NCI-H1436 (cell line): Measurements from ENCODE around the gene GPX3.

Source experiments
- DNase-seq: peaks from one replicate; lab custom pipeline; 2025; lab: John Stamatoyannopoulos, UW

Gene GPX3

GRCh38 chr5:151034422-151035379 is 14.3 kb downstream of the GPX3 start:
- no peak for DNase-seq

GRCh38 chr5:151036556-151036955 is 16.2 kb downstream of the GPX3 start:
- no peak for DNase-seq

- no peak for DNase-seq
Measured at GRCh38 chr5:151037561-151038411, 17.4 kb downstream of the GPX3 start.

GRCh38 chr5:151038412-151038745 is 18.0 kb downstream of the GPX3 start:
- DNase-seq, result no peak

GRCh38 chr5:151038801-151039238 is 18.4 kb downstream of the GPX3 start:
- DNase-seq, result no peak

DNA sequence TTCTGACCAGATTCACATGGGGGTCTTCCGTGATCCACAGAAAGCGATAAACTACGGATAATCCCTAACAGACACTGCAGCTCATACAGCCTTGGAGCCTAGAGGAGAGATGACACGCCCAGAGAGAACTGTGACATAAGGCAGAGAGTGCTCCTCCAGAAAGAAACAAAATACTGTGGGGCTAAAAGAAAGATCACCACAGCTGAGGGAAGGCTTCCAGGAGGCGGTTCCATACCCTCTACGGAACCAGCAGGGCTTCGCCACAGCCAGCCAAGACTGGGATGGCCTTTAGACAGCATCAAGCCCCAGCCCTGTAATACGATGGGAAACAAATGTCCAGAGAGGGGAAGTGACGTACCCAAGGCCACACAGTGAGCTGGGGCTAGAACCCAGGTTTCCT is 19.3 kb downstream of the GPX3 start:
- no peak for DNase-seq

DNA sequence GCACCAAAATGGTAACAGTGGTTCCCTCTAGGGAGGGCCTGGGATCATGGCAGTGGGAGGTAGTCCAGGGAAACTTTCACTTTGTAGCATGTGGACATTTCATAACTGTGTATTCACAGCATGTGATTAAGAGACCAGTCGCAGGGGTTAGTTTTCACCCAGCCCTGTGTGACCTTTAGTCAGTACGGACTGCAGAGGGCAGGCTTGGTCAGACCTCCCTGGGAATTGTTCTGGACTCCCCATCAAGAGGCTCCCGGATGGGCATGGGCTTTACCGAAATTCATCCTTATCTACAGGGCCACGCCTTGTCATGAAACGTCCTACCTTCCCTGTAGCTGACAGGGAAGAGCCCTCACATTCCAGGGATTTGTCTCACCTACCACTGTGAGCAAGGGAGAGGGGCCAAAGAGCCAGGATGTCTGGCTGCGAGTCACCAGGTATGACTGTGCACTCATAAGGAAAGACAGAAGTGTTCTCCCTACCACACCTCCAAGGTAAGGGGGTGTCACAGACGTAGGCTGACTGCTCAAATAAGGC is 19.9 kb downstream of the GPX3 start:
- DNase-seq, result no peak

DNA sequence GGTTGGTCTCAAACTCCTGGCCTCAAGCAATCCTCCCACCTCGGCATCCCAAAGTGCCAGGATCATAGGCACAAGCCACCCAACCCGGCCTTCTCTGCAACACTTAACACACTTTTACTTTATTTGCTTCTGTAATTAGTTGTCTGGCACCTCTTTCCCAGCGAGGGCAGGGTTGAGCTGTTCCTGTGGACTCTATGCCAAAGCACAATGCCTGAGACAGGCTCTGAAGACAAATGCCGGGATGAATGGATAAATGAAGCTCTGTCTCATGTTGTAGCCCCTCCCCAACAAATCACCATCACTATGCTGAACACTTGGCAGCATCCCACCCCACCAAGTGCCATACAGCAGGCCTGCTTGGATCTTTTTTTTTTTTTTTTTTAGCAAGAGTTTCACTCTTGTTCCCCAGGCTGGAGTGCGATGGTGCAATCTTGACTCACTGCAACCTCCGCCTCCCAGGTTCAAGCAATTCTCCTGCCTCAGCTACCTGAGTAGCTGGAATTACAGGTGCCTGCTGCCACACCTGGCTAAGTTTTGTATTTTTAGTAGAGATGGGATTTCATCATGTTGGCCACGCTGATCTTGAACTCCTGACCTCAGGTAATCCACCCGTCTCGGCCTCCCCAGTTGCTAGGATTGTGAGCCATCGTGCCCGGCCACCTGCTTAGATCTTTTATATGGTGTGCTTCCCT is 21.3 kb downstream of the GPX3 start:
- no peak for DNase-seq

DNA sequence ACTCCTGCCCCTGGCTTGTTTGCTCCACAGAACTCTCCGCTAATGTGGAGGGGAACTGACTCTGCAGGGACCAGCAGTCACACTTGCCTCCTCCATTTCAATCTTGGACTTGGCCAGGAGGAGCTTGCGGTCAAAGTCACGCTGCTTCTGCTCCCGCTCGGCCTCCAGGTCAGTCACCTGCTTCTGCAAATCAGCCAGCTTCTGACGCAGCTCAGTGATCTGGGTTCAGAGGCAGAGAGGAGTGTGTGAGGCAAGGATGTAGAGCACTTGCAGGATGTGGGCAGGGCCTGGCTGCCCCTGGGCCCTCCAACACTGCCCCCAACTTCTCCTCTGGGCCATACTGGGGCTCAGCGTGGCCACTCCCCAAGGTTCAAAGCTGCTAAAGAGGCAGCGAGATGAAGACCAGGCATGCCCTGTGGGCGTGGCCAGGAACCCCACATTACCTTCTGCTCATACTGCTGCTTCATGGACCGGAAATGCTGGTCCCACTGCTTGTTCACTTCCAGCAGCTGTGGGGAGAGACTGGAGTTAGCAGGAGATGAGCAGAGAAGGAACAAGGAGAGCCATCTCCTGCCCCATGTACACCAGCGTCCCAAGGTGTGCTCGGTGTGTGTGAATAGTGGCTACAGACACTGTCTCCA is 22.2 kb downstream of the GPX3 start:
- DNase-seq, result no peak

DNA sequence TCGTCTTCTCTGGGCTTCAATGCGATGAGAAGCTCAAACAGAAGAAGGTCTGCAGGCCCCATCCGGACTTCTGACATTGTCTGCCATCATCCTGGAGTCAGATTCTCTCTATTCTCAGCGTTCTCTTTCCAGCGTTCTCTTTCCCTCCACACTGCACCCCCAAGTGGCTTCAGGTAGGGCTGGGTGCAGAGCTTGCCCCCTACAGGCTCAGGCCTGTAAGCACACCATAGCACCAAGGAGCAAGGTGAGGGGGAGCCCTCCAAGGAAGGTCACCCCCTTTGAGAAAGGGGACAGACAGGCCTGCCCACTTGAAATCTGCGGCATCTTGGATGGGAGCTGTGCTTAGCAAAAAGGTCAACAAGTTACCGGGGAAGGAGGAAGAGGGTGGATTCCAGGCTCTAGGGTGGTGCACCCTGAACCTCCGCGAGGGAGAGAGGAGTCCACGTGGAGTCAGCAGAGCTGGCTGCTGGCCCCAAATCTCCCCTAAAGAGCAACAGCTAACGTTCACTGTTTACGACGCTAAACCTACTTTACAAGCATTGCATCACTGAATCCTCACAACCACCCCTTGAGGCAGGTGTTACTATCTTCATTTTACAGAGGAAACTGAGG is 27.5 kb downstream of the GPX3 start:
- no peak for DNase-seq

DNA sequence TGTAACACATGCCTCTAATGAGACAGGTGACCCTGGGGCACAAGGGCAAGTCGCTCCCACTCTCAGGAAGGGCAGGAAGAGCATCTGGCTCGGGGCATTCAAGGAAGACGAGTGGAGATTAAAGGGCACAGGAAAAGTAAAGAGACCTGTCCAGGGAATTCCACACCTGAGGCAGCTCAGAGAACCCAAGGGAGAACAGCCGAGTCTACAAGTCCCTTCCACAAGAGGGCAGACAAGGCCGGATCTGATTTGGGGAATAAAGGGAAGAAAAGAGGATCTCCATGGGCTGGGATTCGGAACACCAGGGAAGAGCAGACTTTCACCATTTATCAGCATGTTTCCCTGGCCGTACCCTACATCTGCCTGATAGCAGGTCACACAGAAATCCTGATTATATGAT is 28.1 kb downstream of the GPX3 start:
- DNase-seq, result no peak

DNA sequence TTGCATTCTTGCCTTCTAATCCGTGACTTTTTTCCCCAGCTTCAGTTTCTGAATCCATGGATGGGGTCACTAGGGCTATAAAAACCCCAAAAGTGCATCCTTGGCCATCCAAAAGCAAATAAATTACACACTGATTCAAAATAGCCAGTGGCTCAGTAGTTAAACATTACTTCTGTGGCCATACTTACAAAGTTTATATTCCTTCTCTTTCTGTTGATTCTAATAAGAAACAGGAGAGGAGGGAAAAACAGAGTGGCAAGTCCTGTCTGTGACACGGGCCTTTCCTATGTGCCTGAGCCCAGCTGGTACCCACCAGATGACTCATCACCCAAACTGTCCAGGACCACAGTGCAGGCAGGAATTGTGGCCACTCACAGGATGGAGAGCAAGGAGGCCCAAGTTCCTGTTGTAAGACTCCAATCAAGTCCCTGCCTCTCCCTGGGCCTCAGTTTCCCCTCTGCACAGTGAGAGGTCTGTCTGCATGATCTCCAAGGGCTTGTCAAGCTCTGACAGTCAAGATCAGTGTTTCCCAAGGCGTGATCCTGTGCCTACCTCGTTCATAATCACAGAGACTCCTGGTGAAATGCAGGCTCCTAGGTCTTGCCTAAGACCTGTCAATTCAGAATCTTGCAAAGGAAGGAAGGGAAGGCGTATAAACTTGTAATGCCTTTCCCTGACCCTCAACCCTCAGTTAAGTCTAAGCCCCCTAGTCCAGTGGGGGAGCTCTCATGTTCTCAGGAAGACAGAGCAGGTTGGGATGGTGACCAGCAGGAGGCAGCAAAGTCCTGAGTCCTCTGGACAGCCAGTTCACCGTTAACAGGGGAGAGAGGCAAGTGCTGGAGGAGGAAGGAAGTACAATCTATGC is 30.9 kb downstream of the GPX3 start:
- DNase-seq, result peak; percentile 25

GRCh38 chr5:151051931-151052608 is 31.7 kb downstream of the GPX3 start:
- no peak for DNase-seq

DNA sequence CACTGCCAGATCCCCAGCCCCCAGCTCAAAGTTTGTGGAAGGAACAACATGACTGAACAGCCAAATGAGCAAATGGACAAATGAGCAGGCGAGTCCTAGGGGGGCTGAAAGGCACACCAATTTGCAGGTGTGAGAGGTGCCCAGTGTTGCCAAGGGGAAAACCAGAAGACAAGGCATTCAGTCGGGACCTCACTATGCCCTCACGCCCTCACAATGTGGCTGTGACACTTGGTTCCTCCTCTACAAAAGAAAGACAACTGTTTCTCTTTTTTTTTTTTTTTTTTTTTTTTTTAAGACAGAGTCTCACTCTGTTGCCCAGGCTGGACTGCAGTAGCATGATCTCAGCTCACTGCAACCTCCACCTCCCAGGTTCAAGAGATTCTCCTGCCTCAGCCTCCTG is 32.4 kb downstream of the GPX3 start:
- no peak for DNase-seq

GRCh38 chr5:151053796-151054462 is 33.5 kb downstream of the GPX3 start:
- no peak for DNase-seq

GRCh38 chr5:151054709-151055108 is 34.3 kb downstream of the GPX3 start:
- no peak for DNase-seq

GRCh38 chr5:151055336-151055735 is 34.9 kb downstream of the GPX3 start:
- DNase-seq, result no peak

- DNase-seq, result no peak
Measured at GRCh38 chr5:151056379-151057325, 36.3 kb downstream of the GPX3 start.
